ENCODE measurements around the gene GULP1. TPM values are rescaled to one million over a fixed set of nuclear protein-coding genes. Genes with fewer than 3 reads are reported as not detected.
"Not testable (repeated sequence)": the region's sequence is repeated elsewhere in the genome, so short reads cannot be mapped to it uniquely, and the experiment has no call there.

GULP1 gene
- total RNA-seq, 1 donor from 2014 or later: 30.0 TPM

DNA sequence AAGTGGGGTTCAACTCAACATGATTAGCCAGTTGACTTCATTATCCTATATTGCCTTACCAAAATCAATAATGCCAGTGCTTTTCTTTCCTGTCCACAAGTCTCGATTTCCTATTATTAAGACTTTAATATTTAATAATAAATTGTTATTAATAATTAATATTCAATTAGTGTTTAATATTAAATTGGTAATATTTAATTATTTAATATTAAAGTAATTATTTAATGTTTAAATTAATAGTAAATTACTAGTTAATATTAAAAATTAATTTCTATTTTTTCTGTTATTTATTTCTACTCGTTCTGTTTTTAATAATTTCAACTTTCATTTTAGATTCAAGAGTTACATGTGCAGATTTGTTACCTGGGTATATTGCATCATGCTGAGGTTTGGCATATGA lies 243.2 kb downstream of the GULP1 start:
- FAIRE-seq: no peak
- DNase-seq (ENCODE audit: low read depth): no peak
- TF ChIP-seq, protein P1, sequence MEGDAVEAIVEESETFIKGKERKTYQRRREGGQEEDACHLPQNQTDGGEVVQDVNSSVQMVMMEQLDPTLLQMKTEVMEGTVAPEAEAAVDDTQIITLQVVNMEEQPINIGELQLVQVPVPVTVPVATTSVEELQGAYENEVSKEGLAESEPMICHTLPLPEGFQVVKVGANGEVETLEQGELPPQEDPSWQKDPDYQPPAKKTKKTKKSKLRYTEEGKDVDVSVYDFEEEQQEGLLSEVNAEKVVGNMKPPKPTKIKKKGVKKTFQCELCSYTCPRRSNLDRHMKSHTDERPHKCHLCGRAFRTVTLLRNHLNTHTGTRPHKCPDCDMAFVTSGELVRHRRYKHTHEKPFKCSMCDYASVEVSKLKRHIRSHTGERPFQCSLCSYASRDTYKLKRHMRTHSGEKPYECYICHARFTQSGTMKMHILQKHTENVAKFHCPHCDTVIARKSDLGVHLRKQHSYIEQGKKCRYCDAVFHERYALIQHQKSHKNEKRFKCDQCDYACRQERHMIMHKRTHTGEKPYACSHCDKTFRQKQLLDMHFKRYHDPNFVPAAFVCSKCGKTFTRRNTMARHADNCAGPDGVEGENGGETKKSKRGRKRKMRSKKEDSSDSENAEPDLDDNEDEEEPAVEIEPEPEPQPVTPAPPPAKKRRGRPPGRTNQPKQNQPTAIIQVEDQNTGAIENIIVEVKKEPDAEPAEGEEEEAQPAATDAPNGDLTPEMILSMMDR (IDR thresholded peaks at IDR 0.05; ENCODE audit: insufficient read depth, low read length, severe bottlenecking): no peak
- H3K36me3 ChIP-seq (ENCODE audit: control insufficient read depth, insufficient read depth, low read length): no peaks in the 10 kb centered on the region
- H3K27me3 ChIP-seq (ENCODE audit: control insufficient read depth, insufficient read depth, low read length): no peaks in the 10 kb centered on the region
- H3K4me3 ChIP-seq (ENCODE audit: low read depth, low read length): no peak overlapping the region

GRCh38 chr2:188551671-188552070 lies 260.0 kb downstream of the GULP1 start:
- TF ChIP-seq, protein P1 (IDR thresholded peaks at IDR 0.05; ENCODE audit: insufficient read depth, low read length, severe bottlenecking): no peak
- no peaks in the 10 kb centered on the region for H3K36me3 ChIP-seq (ENCODE audit: control insufficient read depth, insufficient read depth, low read length)
- H3K27me3 ChIP-seq (ENCODE audit: control insufficient read depth, insufficient read depth, low read length): no peaks in the 10 kb centered on the region
- DNase-seq (ENCODE audit: low read depth) (no peak), FAIRE-seq (no peak)
- no peak overlapping the region for H3K4me3 ChIP-seq (ENCODE audit: low read depth, low read length)

DNA sequence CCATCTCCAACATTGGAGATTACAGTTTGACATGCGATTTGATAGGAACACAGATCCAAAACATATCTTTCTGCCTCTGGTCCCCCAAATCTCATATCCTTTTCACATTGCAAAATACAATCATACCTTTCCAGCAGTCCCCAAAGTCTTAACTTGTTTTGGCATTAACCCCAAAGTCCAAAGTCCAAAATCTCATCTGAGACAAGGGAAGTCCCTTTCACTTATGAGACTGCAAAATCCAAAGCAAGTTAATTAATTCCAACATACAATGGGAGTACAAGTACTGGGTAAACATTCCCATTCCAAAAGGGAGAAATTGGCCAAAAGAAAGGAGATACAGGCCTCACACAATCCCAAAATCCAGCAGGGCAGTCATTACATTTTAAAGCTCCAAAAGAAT lies 265.4 kb downstream of the GULP1 start:
- H3K4me3 ChIP-seq (ENCODE audit: low read depth, low read length): no peak overlapping the region
- no peaks in the 10 kb centered on the region for H3K36me3 ChIP-seq (ENCODE audit: control insufficient read depth, insufficient read depth, low read length)
- DNase-seq (ENCODE audit: low read depth) (no peak), FAIRE-seq (no peak)
- H3K27me3 ChIP-seq (ENCODE audit: control insufficient read depth, insufficient read depth, low read length): no peaks in the 10 kb centered on the region
- TF ChIP-seq, protein P1 (IDR thresholded peaks at IDR 0.05; ENCODE audit: insufficient read depth, low read length, severe bottlenecking): no peak

- FAIRE-seq: not testable (repeated sequence)
Observed at GRCh38 chr2:188559455-188559854, 267.8 kb downstream of the GULP1 start.

DNA sequence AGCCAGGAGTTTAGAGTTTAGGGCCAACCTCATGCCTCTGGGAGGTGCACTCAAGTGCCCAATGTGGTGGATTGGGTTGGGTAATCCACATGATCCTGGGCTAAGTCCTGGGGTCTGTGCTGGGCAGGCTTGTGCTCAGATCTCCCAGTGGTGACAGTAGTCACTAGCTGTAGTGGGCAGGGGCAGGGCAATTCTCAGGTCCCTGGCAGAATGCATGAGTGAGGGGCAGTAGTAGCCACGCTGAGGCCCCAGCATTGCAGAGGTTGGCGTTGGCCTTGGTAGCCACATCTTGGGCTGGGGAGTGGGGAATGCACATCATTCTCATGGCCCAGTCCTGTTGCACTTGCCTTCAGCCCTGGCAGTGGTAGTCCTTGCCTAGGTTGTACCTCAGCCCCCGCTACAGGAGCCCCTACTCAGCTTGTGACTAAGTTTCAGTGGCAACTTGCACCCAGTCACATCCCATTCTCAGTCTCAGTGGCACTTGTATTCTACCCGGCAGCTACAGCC lies 269.9 kb downstream of the GULP1 start:
- FAIRE-seq: no peak
- TF ChIP-seq, protein P1 (IDR thresholded peaks at IDR 0.05; ENCODE audit: insufficient read depth, low read length, severe bottlenecking): no peak
- no peak for DNase-seq (ENCODE audit: low read depth)
- H3K27me3 ChIP-seq (ENCODE audit: control insufficient read depth, insufficient read depth, low read length): no peaks in the 10 kb centered on the region
- no peak overlapping the region for H3K4me3 ChIP-seq (ENCODE audit: low read depth, low read length)
- H3K36me3 ChIP-seq (ENCODE audit: control insufficient read depth, insufficient read depth, low read length): no peaks in the 10 kb centered on the region

More at GRCh38 chr2:188559455-188559854, 267.8 kb downstream of the GULP1 start:
- not testable (repeated sequence) for H3K27me3 ChIP-seq (ENCODE audit: control insufficient read depth, insufficient read depth, low read length); H3K4me3 ChIP-seq (ENCODE audit: low read depth, low read length); H3K36me3 ChIP-seq (ENCODE audit: control insufficient read depth, insufficient read depth, low read length); DNase-seq (ENCODE audit: low read depth)

GRCh38 chr2:188569431-188570165 lies 277.9 kb downstream of the GULP1 start:
- H3K36me3 ChIP-seq (ENCODE audit: control insufficient read depth, insufficient read depth, low read length): no peaks in the 10 kb centered on the region
- TF ChIP-seq, protein P1 (IDR thresholded peaks at IDR 0.05; ENCODE audit: insufficient read depth, low read length, severe bottlenecking): no peak
- DNase-seq (ENCODE audit: low read depth): no peak
- no peak overlapping the region for H3K4me3 ChIP-seq (ENCODE audit: low read depth, low read length)
- FAIRE-seq: no peak
- no peaks in the 10 kb centered on the region for H3K27me3 ChIP-seq (ENCODE audit: control insufficient read depth, insufficient read depth, low read length)
